ENCODE measurements around the gene HSF2. TPM values are rescaled to one million over a fixed set of nuclear protein-coding genes. Genes with fewer than 3 reads are reported as not detected.

HSF2 gene
- total and polyA plus RNA-seq, 7 experiments from 2014 or later: 12.5 to 45.4 (median 26.5) TPM

DNA sequence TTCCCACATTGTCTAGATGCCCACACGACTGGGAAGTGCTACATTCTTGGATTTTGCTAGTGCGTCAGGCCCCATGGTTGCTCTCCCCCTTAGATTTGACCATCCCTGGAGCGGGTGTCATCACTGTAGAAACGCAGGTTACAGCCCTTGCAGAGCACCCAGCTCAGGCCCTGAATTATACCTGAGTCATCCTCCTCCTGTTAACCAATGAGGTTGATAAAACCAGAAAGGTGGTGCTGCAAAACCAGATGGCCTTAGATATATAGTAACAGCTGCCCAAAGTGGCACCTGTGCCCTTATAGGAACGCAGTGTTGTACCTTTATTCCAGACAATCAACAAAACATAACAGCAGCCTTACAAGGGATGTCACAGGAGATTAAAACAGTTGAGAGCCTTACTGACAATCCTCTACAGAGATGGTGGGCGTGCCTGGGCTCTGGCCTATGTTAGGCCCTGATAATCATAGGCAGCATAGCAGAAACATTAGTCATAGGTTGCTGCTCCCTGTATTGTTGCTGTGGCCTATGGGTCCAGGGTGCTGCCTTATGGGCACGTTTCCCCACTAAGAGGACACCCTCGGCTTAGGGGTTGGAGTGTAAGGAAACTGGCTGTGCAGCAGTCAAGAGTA is 33.6 kb upstream of the HSF2 start:
- peaks cover 0 to 4% (median 0%) of the 10 kb centered on the region in 11 donors for H3K9me3 Mint-ChIP-seq
- H3K27me3 ChIP-seq (ENCODE audit: control insufficient read depth in 2 of 2, insufficient read depth in 2 of 2, low read length in 2 of 2): no peaks in the 10 kb centered on the region
- ATAC-seq (no peak), DNase-seq (no peak)
- H3K4me1 Mint-ChIP-seq: no peaks in the 10 kb centered on the region
- H3K36me3 ChIP-seq (ENCODE audit: control insufficient read depth in 2 of 3, insufficient read depth in 3 of 3, low read length in 3 of 3): no peaks in the 10 kb centered on the region
- intact Hi-C loops (cut with micrococcal nuclease): no loop called here
- peaks cover under 1 to 15% (median 4%) of the 10 kb centered on the region in 5 donors for H3K27me3 Mint-ChIP-seq
- H3K4me3 ChIP-seq (ENCODE audit: low read length): no peak overlapping the region
- no peak overlapping the region for H3K27ac Mint-ChIP-seq
- no peak overlapping the region for H3K27ac ChIP-seq (ENCODE audit: low read depth, low read length)
- H3K36me3 Mint-ChIP-seq: no peaks in the 10 kb centered on the region
- H3K4me3 Mint-ChIP-seq: no peak overlapping the region
- POLR2A ChIA-PET: no interaction called here
- CTCF ChIA-PET: interaction anchor here (0.5 kb wide), 1 partner anchor 43 kb away, joined by 4 read pairs; no protein-coding TSS in a partner anchor
- H3K9me3 ChIP-seq (ENCODE audit: control insufficient read depth in 2 of 3, low read length in 3 of 3): no peaks in the 10 kb centered on the region
- H3K4me1 ChIP-seq (ENCODE audit: control insufficient read depth in 2 of 2, insufficient read depth in 2 of 2, low read length in 2 of 2): no peaks in the 10 kb centered on the region

DNA sequence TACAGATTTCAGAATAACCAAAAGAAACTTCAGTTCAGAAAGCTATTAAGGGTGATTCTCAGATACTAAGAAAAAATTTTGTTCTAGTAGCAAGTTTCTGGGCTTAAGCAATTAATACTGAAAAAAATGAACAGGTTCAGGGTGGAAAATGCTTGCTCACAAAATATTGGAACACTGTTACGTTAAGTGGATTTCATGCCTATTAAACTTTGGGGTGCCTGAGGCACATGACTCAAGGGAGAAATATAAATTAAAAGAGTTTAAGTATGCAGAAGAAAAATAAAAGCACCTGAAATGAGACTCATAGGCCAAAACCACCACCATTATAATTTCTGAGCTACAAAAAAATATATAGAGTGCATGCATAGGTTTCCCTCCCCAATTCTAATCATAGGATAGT is 32.3 kb upstream of the HSF2 start:
- no peak overlapping the region for H3K27ac Mint-ChIP-seq
- ChIA-PET POLR2A (no interaction called here), CTCF (no interaction called here)
- Histone ChIP-seq H3K4me3 (ENCODE audit: low read length) (no peak overlapping the region), H3K27ac (ENCODE audit: low read depth, low read length) (no peak overlapping the region), H3K36me3 (ENCODE audit: control insufficient read depth in 2 of 3, insufficient read depth in 3 of 3, low read length in 3 of 3) (no peaks in the 10 kb centered on the region), H3K4me1 (ENCODE audit: control insufficient read depth in 2 of 2, insufficient read depth in 2 of 2, low read length in 2 of 2) (no peaks in the 10 kb centered on the region), H3K27me3 (ENCODE audit: control insufficient read depth in 2 of 2, insufficient read depth in 2 of 2, low read length in 2 of 2) (peaks cover 0 to 3% of the 10 kb centered on the region in 2 donors), H3K9me3 (ENCODE audit: control insufficient read depth in 2 of 3, low read length in 3 of 3) (no peaks in the 10 kb centered on the region)
- peaks cover 0 to 4% (median 0%) of the 10 kb centered on the region in 11 donors for H3K9me3 Mint-ChIP-seq
- peaks cover 0 to 21% (median 4%) of the 10 kb centered on the region in 5 donors for H3K27me3 Mint-ChIP-seq
- no peaks in the 10 kb centered on the region for H3K36me3 Mint-ChIP-seq
- H3K4me1 Mint-ChIP-seq: no peaks in the 10 kb centered on the region
- ATAC-seq (no peak), DNase-seq (no peak)
- intact Hi-C loops (cut with micrococcal nuclease): no loop called here
- no peak overlapping the region for H3K4me3 Mint-ChIP-seq

DNA sequence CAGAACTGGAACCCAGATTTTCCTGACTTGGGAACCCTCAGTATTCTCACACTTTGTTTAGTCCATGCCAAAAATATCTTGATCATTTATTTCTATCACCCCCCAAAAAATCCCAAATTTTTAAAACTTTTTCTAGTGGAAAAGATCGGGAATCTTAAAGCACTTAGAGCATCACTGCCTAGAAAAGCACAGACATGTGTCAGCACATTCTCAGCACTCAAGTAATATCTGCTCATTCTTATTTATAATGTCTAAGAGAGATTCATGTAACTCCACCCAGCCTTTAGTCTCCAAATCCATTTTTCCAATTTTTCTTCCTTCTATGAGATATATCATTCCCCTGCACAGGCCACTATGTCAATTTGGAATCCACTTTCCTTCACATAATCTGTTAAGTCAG is 29.9 kb upstream of the HSF2 start:
- Mint-ChIP-seq H3K4me3 (no peak overlapping the region), H3K36me3 (no peaks in the 10 kb centered on the region), H3K27me3 (peaks cover 0 to 32% (median 13%) of the 10 kb centered on the region in 5 donors), H3K9me3 (no peaks in the 10 kb centered on the region), H3K4me1 (no peaks in the 10 kb centered on the region), H3K27ac (no peak overlapping the region)
- ATAC-seq (no peak), DNase-seq (no peak)
- CTCF ChIA-PET: no interaction called here
- intact Hi-C loops (cut with micrococcal nuclease): no loop called here
- Histone ChIP-seq H3K36me3 (ENCODE audit: control insufficient read depth in 2 of 3, insufficient read depth in 3 of 3, low read length in 3 of 3) (no peaks in the 10 kb centered on the region), H3K27me3 (ENCODE audit: control insufficient read depth in 2 of 2, insufficient read depth in 2 of 2, low read length in 2 of 2) (peaks cover 0 to 3% of the 10 kb centered on the region in 2 donors), H3K27ac (ENCODE audit: low read depth, low read length) (no peak overlapping the region), H3K4me3 (ENCODE audit: low read length) (no peak overlapping the region), H3K9me3 (ENCODE audit: control insufficient read depth in 2 of 3, low read length in 3 of 3) (no peaks in the 10 kb centered on the region), H3K4me1 (ENCODE audit: control insufficient read depth in 2 of 2, insufficient read depth in 2 of 2, low read length in 2 of 2) (no peaks in the 10 kb centered on the region)
- POLR2A ChIA-PET: no interaction called here

DNA sequence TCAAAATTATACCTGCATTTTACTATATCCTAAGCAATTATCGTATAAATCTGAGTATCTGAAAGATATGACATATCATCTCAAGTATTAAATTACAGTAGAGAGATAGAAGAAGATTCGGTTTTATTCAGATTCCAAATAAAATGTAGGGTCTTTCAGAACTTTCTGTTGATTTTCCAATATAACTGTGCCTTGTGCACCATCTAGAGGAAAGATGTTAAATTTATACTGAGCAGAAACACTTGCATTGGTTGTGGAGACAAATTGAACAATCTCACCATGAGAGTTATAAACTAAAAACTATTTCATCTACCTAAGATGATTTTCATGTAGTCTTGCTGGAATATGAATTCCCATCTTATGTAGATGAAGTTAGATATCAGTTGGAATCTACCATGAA is 26.8 kb upstream of the HSF2 start:
- POLR2A ChIA-PET: no interaction called here
- H3K4me1 Mint-ChIP-seq: peaks cover 0 to 9% (median 3%) of the 10 kb centered on the region in 7 donors
- intact Hi-C loops (cut with micrococcal nuclease): loop anchor here in 1 of 2 donors (2.0 kb wide), 1 partner anchor 1318 kb away; no protein-coding TSS in a partner anchor

DNA sequence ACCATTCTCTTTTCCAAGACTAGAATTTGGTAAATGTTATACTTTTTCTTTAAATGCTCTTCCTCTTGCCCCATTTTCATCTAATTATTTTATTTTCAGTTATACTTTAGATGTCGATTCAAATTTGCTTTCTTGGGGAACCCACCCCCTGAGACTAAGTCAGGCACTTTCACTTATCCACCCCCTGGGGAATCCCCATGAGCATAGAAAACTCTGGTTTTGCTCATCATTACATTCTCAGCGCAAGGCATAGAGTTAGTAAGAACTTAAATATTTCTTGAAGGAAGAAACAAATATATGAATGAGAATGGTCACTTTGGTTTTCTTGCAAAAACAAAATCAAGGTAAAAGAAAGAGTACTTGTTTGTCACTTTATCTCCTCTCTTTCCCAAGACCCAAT is 25.1 kb upstream of the HSF2 start:
- intact Hi-C loops (cut with micrococcal nuclease): no loop called here
- Histone ChIP-seq H3K36me3 (ENCODE audit: control insufficient read depth in 2 of 3, insufficient read depth in 3 of 3, low read length in 3 of 3) (no peaks in the 10 kb centered on the region), H3K9me3 (ENCODE audit: control insufficient read depth in 2 of 3, low read length in 3 of 3) (no peaks in the 10 kb centered on the region), H3K27ac (ENCODE audit: low read depth, low read length) (no peak overlapping the region), H3K4me3 (ENCODE audit: low read length) (no peak overlapping the region), H3K4me1 (ENCODE audit: control insufficient read depth in 2 of 2, insufficient read depth in 2 of 2, low read length in 2 of 2) (no peaks in the 10 kb centered on the region), H3K27me3 (ENCODE audit: control insufficient read depth in 2 of 2, insufficient read depth in 2 of 2, low read length in 2 of 2) (peaks cover 0 to 3% of the 10 kb centered on the region in 2 donors)
- ChIA-PET POLR2A (no interaction called here), CTCF (no interaction called here)
- Mint-ChIP-seq H3K36me3 (no peaks in the 10 kb centered on the region), H3K27ac (no peak overlapping the region), H3K4me3 (no peak overlapping the region), H3K4me1 (peaks cover 0 to 9% (median 3%) of the 10 kb centered on the region in 7 donors), H3K9me3 (peaks cover 0 to 2% (median 0%) of the 10 kb centered on the region in 11 donors), H3K27me3 (peaks cover 0 to 25% (median 22%) of the 10 kb centered on the region in 5 donors)
- ATAC-seq (no peak), DNase-seq (no peak)

More for the DNA sequence above, 26.8 kb upstream of the HSF2 start:
- Histone ChIP-seq H3K36me3 (ENCODE audit: control insufficient read depth in 2 of 3, insufficient read depth in 3 of 3, low read length in 3 of 3) (no peaks in the 10 kb centered on the region), H3K9me3 (ENCODE audit: control insufficient read depth in 2 of 3, low read length in 3 of 3) (no peaks in the 10 kb centered on the region), H3K4me1 (ENCODE audit: control insufficient read depth in 2 of 2, insufficient read depth in 2 of 2, low read length in 2 of 2) (no peaks in the 10 kb centered on the region), H3K4me3 (ENCODE audit: low read length) (no peak overlapping the region), H3K27ac (ENCODE audit: low read depth, low read length) (no peak overlapping the region), H3K27me3 (ENCODE audit: control insufficient read depth in 2 of 2, insufficient read depth in 2 of 2, low read length in 2 of 2) (peaks cover 0 to 3% of the 10 kb centered on the region in 2 donors)
- H3K36me3 Mint-ChIP-seq: no peaks in the 10 kb centered on the region
- no peak for ATAC-seq
- peaks cover 0 to 33% (median 22%) of the 10 kb centered on the region in 5 donors for H3K27me3 Mint-ChIP-seq
- H3K9me3 Mint-ChIP-seq: peaks cover 0 to 2% (median 0%) of the 10 kb centered on the region in 11 donors
- no peak overlapping the region for H3K4me3 Mint-ChIP-seq
- no peak overlapping the region for H3K27ac Mint-ChIP-seq
- DNase-seq: no peak
- CTCF ChIA-PET: interaction anchor here (0.6 to 1.3 kb wide), 2 partner anchors 101 to 942 kb away, joined by 3 to 4 read pairs; no protein-coding TSS in a partner anchor

DNA sequence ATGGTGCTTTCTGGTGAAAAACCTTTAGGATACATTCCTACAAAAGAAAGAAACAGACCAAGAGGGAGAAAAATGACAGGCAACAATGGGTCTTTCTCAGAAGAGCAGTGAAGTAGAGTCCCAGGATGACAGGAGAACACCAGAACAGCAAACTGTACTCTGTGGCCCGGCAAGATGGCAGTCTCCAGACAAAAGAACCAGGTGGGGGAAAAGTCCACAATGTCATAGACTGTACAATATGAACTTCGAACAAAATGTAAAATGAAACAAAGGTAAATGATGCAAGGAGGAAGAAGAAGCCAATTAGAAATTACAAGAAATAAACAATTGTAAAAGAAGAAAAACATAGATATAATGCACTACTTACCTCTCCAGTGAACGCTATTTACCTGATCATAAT is 23.2 kb upstream of the HSF2 start:
- Histone ChIP-seq H3K27ac (ENCODE audit: low read depth, low read length) (no peak overlapping the region), H3K4me1 (ENCODE audit: control insufficient read depth in 2 of 2, insufficient read depth in 2 of 2, low read length in 2 of 2) (no peaks in the 10 kb centered on the region), H3K9me3 (ENCODE audit: control insufficient read depth in 2 of 3, low read length in 3 of 3) (no peaks in the 10 kb centered on the region), H3K36me3 (ENCODE audit: control insufficient read depth in 2 of 3, insufficient read depth in 3 of 3, low read length in 3 of 3) (no peaks in the 10 kb centered on the region), H3K27me3 (ENCODE audit: control insufficient read depth in 2 of 2, insufficient read depth in 2 of 2, low read length in 2 of 2) (peaks cover 0 to 3% of the 10 kb centered on the region in 2 donors), H3K4me3 (ENCODE audit: low read length) (no peak overlapping the region)
- ChIA-PET POLR2A (no interaction called here), CTCF (interaction anchor here (1.0 kb wide), 1 partner anchor 154 kb away, joined by 5 read pairs; no protein-coding TSS in a partner anchor)
- Mint-ChIP-seq H3K27me3 (peaks cover 0 to 30% (median 23%) of the 10 kb centered on the region in 5 donors), H3K9me3 (peaks cover 0 to 3% (median 0%) of the 10 kb centered on the region in 11 donors), H3K4me1 (peaks cover 0 to 9% (median 3%) of the 10 kb centered on the region in 7 donors), H3K4me3 (peak overlapping the region; percentile 13 to 76 (median 56)), H3K27ac (no peak overlapping the region), H3K36me3 (no peaks in the 10 kb centered on the region)
- no peak for ATAC-seq
- intact Hi-C loops (cut with micrococcal nuclease): no loop called here
- DNase-seq: no peak

Measured in naive thymus-derived CD4-positive, alpha-beta T cell (primary cell).